Measurements from ENCODE around the gene ZNF521.

The ZNF521 gene

GRCh38 chr18:25351777-25352628 lies at the start of gene ZNF521:
ZNF521 (minus strand) TSS chr18:25352166; CDS start chr18:25350946, 1,220 bp downstream.
- DNase-seq: peak; percentile 89

- DNase-seq: no peak
Observed at GRCh38 chr18:25399554-25399953, 47.6 kb upstream of the ZNF521 start.

- no peak for DNase-seq
Observed at GRCh38 chr18:25392192-25392591, 40.2 kb upstream of the ZNF521 start.

- DNase-seq: no peak
Observed at GRCh38 chr18:25373432-25374179, 21.6 kb upstream of the ZNF521 start.

- no peak for DNase-seq
Observed at GRCh38 chr18:25370391-25370790, 18.4 kb upstream of the ZNF521 start.

GRCh38 chr18:25365242-25365641 lies 13.3 kb upstream of the ZNF521 start:
- no peak for DNase-seq

GRCh38 chr18:25364732-25365131 lies 12.8 kb upstream of the ZNF521 start:
- DNase-seq: no peak

GRCh38 chr18:25360301-25360899 lies 8.4 kb upstream of the ZNF521 start:
- DNase-seq: no peak

GRCh38 chr18:25353080-25353479 lies 1.1 kb upstream of the ZNF521 start:
- no peak for DNase-seq

GRCh38 chr18:25352629-25353005 lies 651 bp upstream of the ZNF521 start:
- no peak for DNase-seq

GRCh38 chr18:25351280-25351775 lies 638 bp downstream of the ZNF521 start:
- no peak for DNase-seq

- DNase-seq: peak; percentile 56
Observed at GRCh38 chr18:25350489-25351251, 1.3 kb downstream of the ZNF521 start.

GRCh38 chr18:25349926-25350487 lies 2.0 kb downstream of the ZNF521 start:
- no peak for DNase-seq

GRCh38 chr18:25349131-25349925 lies 2.6 kb downstream of the ZNF521 start:
- no peak for DNase-seq

- DNase-seq: no peak
Observed at GRCh38 chr18:25348386-25349130, 3.4 kb downstream of the ZNF521 start.

GRCh38 chr18:25346561-25346960 lies 5.4 kb downstream of the ZNF521 start:
- no peak for DNase-seq

- DNase-seq: no peak
Observed at GRCh38 chr18:25345081-25345866, 6.7 kb downstream of the ZNF521 start.

- DNase-seq: no peak
Observed at GRCh38 chr18:25341831-25342230, 10.1 kb downstream of the ZNF521 start.

- no peak for DNase-seq
Observed at GRCh38 chr18:25340762-25341161, 11.2 kb downstream of the ZNF521 start.

- no peak for DNase-seq
Observed at GRCh38 chr18:25335676-25336075, 16.3 kb downstream of the ZNF521 start.

Data from NCI-H345 (cell line).